HG02885 (cell line): ENCODE data around the gene SLC4A5.
"Not testable (repeated sequence)": the region's sequence is repeated elsewhere in the genome, so short reads cannot be mapped to it uniquely, and the experiment has no call there.

Experiments used
- ATAC-seq: cut with Tn5 transposase; IDR thresholded peaks from one replicate; pipeline ENCODE4 v1.9.1; 2021; ENCODE audit warnings: mild to moderate bottlenecking; ENCODE audit not compliant: unreplicated experiment, poor library complexity

Gene SLC4A5

GRCh38 chr2:74246496-74247195, 96.6 kb downstream of the SLC4A5 start:
- ATAC-seq: no peak

- ATAC-seq: no peak
These were observed 98.9 kb downstream of the SLC4A5 start for GRCh38 chr2:74244286-74244685.

GRCh38 chr2:74242354-74243071, 100.7 kb downstream of the SLC4A5 start:
- no peak for ATAC-seq

- ATAC-seq: no peak
These were observed 103.9 kb downstream of the SLC4A5 start for GRCh38 chr2:74239346-74239745.

- ATAC-seq: no peak
These were observed 104.3 kb downstream of the SLC4A5 start for GRCh38 chr2:74238879-74239278.

GRCh38 chr2:74235041-74235440, 108.2 kb downstream of the SLC4A5 start:
- no peak for ATAC-seq

- ATAC-seq: no peak
These were observed 109.6 kb downstream of the SLC4A5 start for GRCh38 chr2:74233648-74234047.

GRCh38 chr2:74232426-74232825, 110.8 kb downstream of the SLC4A5 start:
- no peak for ATAC-seq

GRCh38 chr2:74229865-74230264, 113.4 kb downstream of the SLC4A5 start:
- ATAC-seq: not testable (repeated sequence)

- no peak for ATAC-seq
These were observed 114.4 kb downstream of the SLC4A5 start for GRCh38 chr2:74228772-74229171.

- no peak for ATAC-seq
These were observed 115.6 kb downstream of the SLC4A5 start for GRCh38 chr2:74227646-74228045.

- ATAC-seq: no peak
These were observed 116.5 kb downstream of the SLC4A5 start for GRCh38 chr2:74226648-74227213.

GRCh38 chr2:74225698-74226459, 117.3 kb downstream of the SLC4A5 start:
- ATAC-seq: no peak

GRCh38 chr2:74223941-74224770, 119.1 kb downstream of the SLC4A5 start:
- ATAC-seq: no peak

GRCh38 chr2:74222300-74222650, 120.9 kb downstream of the SLC4A5 start:
- ATAC-seq: no peak

GRCh38 chr2:74221604-74222299, 121.5 kb downstream of the SLC4A5 start:
- ATAC-seq: no peak

- ATAC-seq: no peak
These were observed 122.1 kb downstream of the SLC4A5 start for GRCh38 chr2:74221091-74221490.

GRCh38 chr2:74219846-74220486, 123.2 kb downstream of the SLC4A5 start:
- no peak for ATAC-seq

GRCh38 chr2:74216642-74217041, 126.6 kb downstream of the SLC4A5 start:
- ATAC-seq: no peak
